Sigmoid colon (tissue), 7 donors: ENCODE results near the gene HPCAL1. TPM values are rescaled to one million over a fixed set of nuclear protein-coding genes. Genes with fewer than 3 reads are reported as not detected.

Source experiments
- DNase-seq: peaks from one replicate; pipeline ENCODE4 v3.0.0-alpha.2; 2019
- H3K27ac ChIP-seq, 4 donors: fragments of 200-600 bp; sonication (generic); one replicate each; pipeline ENCODE4 v1.5.1; 2016 to 2019; ENCODE audit warnings: mild to moderate bottlenecking in 1 of 4
- H3K27me3 ChIP-seq, 3 donors: fragments of 200-600 bp; sonication (generic); one replicate each; pipeline ENCODE4 v1.5.1; 2019; ENCODE audit warnings: mild to moderate bottlenecking in 1 of 3
- H3K36me3 ChIP-seq, 4 donors: fragments of 200-600 bp; sonication (generic); one replicate each; pipeline ENCODE4 v1.5.1; 2016 to 2019
- H3K4me1 ChIP-seq, 4 donors: fragments of 200-600 bp; sonication (generic); one replicate each; pipeline ENCODE4 v1.5.1; 2017 to 2019
- H3K4me3 ChIP-seq, 4 donors: fragments of 200-600 bp; sonication (generic); one replicate each; pipeline ENCODE4 v1.5.1; 2017 to 2019; ENCODE audit warnings: mild to moderate bottlenecking in 2 of 4, moderate library complexity in 1 of 4
- H3K9me3 ChIP-seq, 4 donors: fragments of 200-600 bp in 3 of 4; sonication (generic) in 3 of 4; one replicate each; pipeline versions ENCODE4 v1.5.1 to v1.6.1; 2013 to 2019
- EP300 ChIP-seq, 4 donors: sonication (generic); formaldehyde crosslinking; IDR thresholded peaks; one replicate each; pipeline ENCODE4 v1.6.1; 2017; ENCODE audit warnings: antibody characterized with exemption in 4 of 4
- POLR2A ChIP-seq, 2 donors: fragments of 450-650 bp; IDR thresholded peaks; one replicate each; pipeline ENCODE4 v1.6.1; 2016; ENCODE audit warnings: antibody characterized with exemption in 2 of 2, mild to moderate bottlenecking in 2 of 2, moderate library complexity in 2 of 2
- POLR2AphosphoS5 ChIP-seq, 4 donors: sonication (generic); formaldehyde crosslinking; IDR thresholded peaks; one replicate each; pipeline ENCODE4 v1.6.1; 2017; ENCODE audit warnings: antibody characterized with exemption in 4 of 4
- WGBS, 2 donors: extraction: QIAGEN DNeasy Blood & Tissue Kit; methylation state at CpG; one replicate each; pipeline ENCODE4 v1.1.7; 2013; 5-methylcytosine and 5-hydroxymethylcytosine counted together
- intact Hi-C: fragments of 100-400 bp; cut with DNase I; formaldehyde crosslinking; loops from one replicate; pipeline ENCODE4 v1.15.1; 2023
- polyA plus RNA-seq, 3 donors: library from polyadenylated mRNA; stranded (reverse); fragments of 200-250 nt; gene quantifications; one replicate each; pipeline ENCODE4 v1.2.3, GENCODE V29; 2013
- total RNA-seq, 4 donors: library from RNA; depleted of rRNA; stranded (reverse); fragments of >200 nt; gene quantifications; one replicate each; pipeline ENCODE4 v1.1.0, GENCODE V29; 2016
- TF ChIP-seq, protein P1 (sequence below), 4 experiments: fragments of 450-650 bp in 3 of 4; fragments of 200-600 bp in 1 of 4; IDR thresholded peaks; one replicate each; pipeline ENCODE4 v1.5.1; 2016 to 2019; ENCODE audit warnings: antibody characterized with exemption in 4 of 4, mild to moderate bottlenecking in 3 of 4, moderate library complexity in 2 of 4
- donor health status: healthy with polysubstance abuse.
- donor health status: Bipolar disorder and iron deficiency.
- donor health status: healthy.

Gene HPCAL1
- total and polyA plus RNA-seq, 7 donors, result 27.7 to 115 (median 46.0) TPM

GRCh38 chr2:10354399-10354798 is 51.7 kb downstream of the HPCAL1 start:
- WGBS, 2 donors, result 92 to 95% methylated on average over 10 of the region's 10 CpGs
- TF ChIP-seq, protein P1, sequence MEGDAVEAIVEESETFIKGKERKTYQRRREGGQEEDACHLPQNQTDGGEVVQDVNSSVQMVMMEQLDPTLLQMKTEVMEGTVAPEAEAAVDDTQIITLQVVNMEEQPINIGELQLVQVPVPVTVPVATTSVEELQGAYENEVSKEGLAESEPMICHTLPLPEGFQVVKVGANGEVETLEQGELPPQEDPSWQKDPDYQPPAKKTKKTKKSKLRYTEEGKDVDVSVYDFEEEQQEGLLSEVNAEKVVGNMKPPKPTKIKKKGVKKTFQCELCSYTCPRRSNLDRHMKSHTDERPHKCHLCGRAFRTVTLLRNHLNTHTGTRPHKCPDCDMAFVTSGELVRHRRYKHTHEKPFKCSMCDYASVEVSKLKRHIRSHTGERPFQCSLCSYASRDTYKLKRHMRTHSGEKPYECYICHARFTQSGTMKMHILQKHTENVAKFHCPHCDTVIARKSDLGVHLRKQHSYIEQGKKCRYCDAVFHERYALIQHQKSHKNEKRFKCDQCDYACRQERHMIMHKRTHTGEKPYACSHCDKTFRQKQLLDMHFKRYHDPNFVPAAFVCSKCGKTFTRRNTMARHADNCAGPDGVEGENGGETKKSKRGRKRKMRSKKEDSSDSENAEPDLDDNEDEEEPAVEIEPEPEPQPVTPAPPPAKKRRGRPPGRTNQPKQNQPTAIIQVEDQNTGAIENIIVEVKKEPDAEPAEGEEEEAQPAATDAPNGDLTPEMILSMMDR (IDR thresholded peaks at IDR 0.05), result no peak
- TF ChIP-seq POLR2AphosphoS5 (IDR thresholded peaks at IDR 0.05), result no peak
- TF ChIP-seq EP300 (IDR thresholded peaks at IDR 0.05), result no peak
- no peak for TF ChIP-seq POLR2A (IDR thresholded peaks at IDR 0.05)

GRCh38 chr2:10355471-10356438 is 53.1 kb downstream of the HPCAL1 start:
- H3K27me3 ChIP-seq, result no peaks in the 10 kb centered on the region
- no peaks in the 10 kb centered on the region for H3K9me3 ChIP-seq
- no peak overlapping the region for H3K4me3 ChIP-seq
- TF ChIP-seq, protein P1 (IDR thresholded peaks at IDR 0.05), result no peak
- no peak for TF ChIP-seq POLR2A (IDR thresholded peaks at IDR 0.05)
- no peak for TF ChIP-seq POLR2AphosphoS5 (IDR thresholded peaks at IDR 0.05)
- TF ChIP-seq EP300 (IDR thresholded peaks at IDR 0.05), result no peak
- H3K36me3 ChIP-seq, result no peaks in the 10 kb centered on the region
- intact Hi-C loops, result no loop called here
- H3K27ac ChIP-seq, result no peak overlapping the region
- H3K4me1 ChIP-seq, result peaks cover 0 to 7% (median 5%) of the 10 kb centered on the region in 4 donors
- no peak for DNase-seq
- WGBS, 2 donors, result 81 to 90% methylated on average over 16 of the region's 16 CpGs

More at GRCh38 chr2:10354399-10354798, 51.7 kb downstream of the HPCAL1 start:
- intact Hi-C loops, result no loop called here
- no peaks in the 10 kb centered on the region for H3K9me3 ChIP-seq
- DNase-seq, result no peak
- H3K27me3 ChIP-seq, result no peaks in the 10 kb centered on the region
- no peak overlapping the region for H3K4me3 ChIP-seq
- no peaks in the 10 kb centered on the region for H3K36me3 ChIP-seq
- H3K27ac ChIP-seq, result peak overlapping the region in 1 of 4 donors; percentile 20
- peaks cover 0 to 7% (median 5%) of the 10 kb centered on the region in 4 donors for H3K4me1 ChIP-seq

DNA sequence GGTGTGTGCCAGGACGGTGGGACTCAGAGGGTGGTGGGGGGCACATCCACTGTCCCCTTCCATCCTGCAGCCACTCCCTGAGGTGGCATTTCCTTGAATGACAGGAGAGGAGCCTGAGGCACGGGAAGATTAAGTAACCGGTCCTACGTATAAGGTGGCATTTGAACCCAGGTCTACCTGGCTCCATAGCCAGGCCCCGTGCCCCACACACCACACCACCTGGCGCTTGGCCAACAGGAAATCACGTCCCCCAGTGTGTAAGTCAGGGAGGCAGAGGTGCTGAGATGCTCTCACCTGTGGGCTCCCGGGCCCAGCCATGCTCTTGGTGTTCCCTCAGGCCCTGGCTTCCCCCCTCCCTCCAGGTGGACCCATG is 53.7 kb downstream of the HPCAL1 start:
- no peaks in the 10 kb centered on the region for H3K27me3 ChIP-seq
- no peak for DNase-seq
- H3K27ac ChIP-seq, result no peak overlapping the region
- TF ChIP-seq EP300 (IDR thresholded peaks at IDR 0.05) (no peak), POLR2A (IDR thresholded peaks at IDR 0.05) (no peak), POLR2AphosphoS5 (IDR thresholded peaks at IDR 0.05) (no peak)
- TF ChIP-seq, protein P1 (IDR thresholded peaks at IDR 0.05), result no peak
- H3K36me3 ChIP-seq, result no peaks in the 10 kb centered on the region
- intact Hi-C loops, result no loop called here
- H3K9me3 ChIP-seq, result no peaks in the 10 kb centered on the region
- WGBS, 2 donors, result 71 to 81% methylated on average over 8 of the region's 8 CpGs
- no peak overlapping the region for H3K4me3 ChIP-seq
- peaks cover 0 to 7% (median 5%) of the 10 kb centered on the region in 4 donors for H3K4me1 ChIP-seq

- no peak for DNase-seq
- peaks cover 0 to 7% (median 5%) of the 10 kb centered on the region in 4 donors for H3K4me1 ChIP-seq
- 89 to 90% methylated on average over 24 of the region's 24 CpGs for WGBS, 2 donors
- no peaks in the 10 kb centered on the region for H3K36me3 ChIP-seq
- no peak overlapping the region for H3K4me3 ChIP-seq
- intact Hi-C loops, result no loop called here
- H3K27ac ChIP-seq, result no peak overlapping the region
- no peaks in the 10 kb centered on the region for H3K27me3 ChIP-seq
- TF ChIP-seq, protein P1 (IDR thresholded peaks at IDR 0.05), result no peak
- no peak for TF ChIP-seq POLR2A (IDR thresholded peaks at IDR 0.05)
- no peak for TF ChIP-seq EP300 (IDR thresholded peaks at IDR 0.05)
- TF ChIP-seq POLR2AphosphoS5 (IDR thresholded peaks at IDR 0.05), result no peak
- H3K9me3 ChIP-seq, result no peaks in the 10 kb centered on the region
Observed at GRCh38 chr2:10357193-10358169, 54.8 kb downstream of the HPCAL1 start.
